CD4-positive, CD25-positive, alpha-beta regulatory T cell (primary cell): ENCODE data around the gene ANKRD44. TPM values are rescaled to one million over a fixed set of nuclear protein-coding genes. Genes with fewer than 3 reads are reported as not detected.
"Not testable (repeated sequence)": the region's sequence is repeated elsewhere in the genome, so short reads cannot be mapped to it uniquely, and the experiment has no call there.

Source experiments
- ATAC-seq, 2 donors: fragments of 150-1000 bp; cut with Tn5 transposase; one replicate each; pipeline ENCODE4 v1.10.0; 2021; ENCODE audit warnings: low read depth in 2 of 2, moderate number of reproducible peaks in 2 of 2, moderate library complexity in 1 of 2
- DNase-seq, 3 donors: peaks; one replicate each; pipeline versions ENCODE4 v3.0.0 to v3.0.0-alpha.2; 2012 to 2022; ENCODE audit warnings: mixed read lengths in 1 of 3
- H3K27ac ChIP-seq: one replicate; pipeline ENCODE4 v1.7.0; 2013; ENCODE audit warnings: mild to moderate bottlenecking, low read length; ENCODE audit not compliant: insufficient read depth, poor library complexity, severe bottlenecking
- H3K27me3 ChIP-seq: one replicate; pipeline ENCODE4 v1.7.0; 2013; ENCODE audit warnings: low read length; ENCODE audit not compliant: control insufficient read depth, insufficient read depth
- H3K36me3 ChIP-seq: one replicate; pipeline ENCODE4 v1.7.0; 2013; ENCODE audit warnings: mild to moderate bottlenecking, low read length, moderate library complexity; ENCODE audit not compliant: control insufficient read depth, insufficient read depth
- H3K4me1 ChIP-seq: 2 replicates; pipeline ENCODE4 v1.7.0; 2013; ENCODE audit warnings: mild to moderate bottlenecking, low read length; ENCODE audit not compliant: insufficient read depth, control insufficient read depth, poor library complexity, severe bottlenecking
- H3K4me3 ChIP-seq: one replicate; pipeline ENCODE4 v1.7.0; 2013; ENCODE audit warnings: low read depth, mild to moderate bottlenecking, low read length, moderate library complexity
- H3K9me3 ChIP-seq, 2 experiments: 1 replicate in 1 of 2; 2 replicates in 1 of 2; pipeline ENCODE4 v1.7.0; 2013; ENCODE audit warnings: low read length in 2 of 2, mild to moderate bottlenecking in 1 of 2, moderate library complexity in 1 of 2; ENCODE audit not compliant: control insufficient read depth in 2 of 2
- H3K27ac Mint-ChIP-seq, 3 donors: one replicate each; pipeline ENCODE4 v1.8.0; 2020 to 2022; ENCODE audit warnings: mild to moderate bottlenecking in 3 of 3, mixed read lengths in 3 of 3, moderate library complexity in 2 of 3
- H3K27me3 Mint-ChIP-seq: one replicate; pipeline ENCODE4 v1.8.0; 2022; ENCODE audit warnings: mild to moderate bottlenecking, mixed read lengths
- H3K36me3 Mint-ChIP-seq: one replicate; pipeline ENCODE4 v1.8.0; 2020; ENCODE audit warnings: mixed read lengths
- H3K4me1 Mint-ChIP-seq, 4 donors: one replicate each; pipeline ENCODE4 v1.8.0; 2020 to 2022; ENCODE audit warnings: mixed read lengths in 4 of 4, mild to moderate bottlenecking in 1 of 4
- H3K4me3 Mint-ChIP-seq, 4 donors: one replicate each; pipeline ENCODE4 v1.8.0; 2020 to 2022; ENCODE audit warnings: mild to moderate bottlenecking in 4 of 4, mixed read lengths in 4 of 4, moderate library complexity in 3 of 4
- H3K9me3 Mint-ChIP-seq, 7 donors: one replicate each; pipeline ENCODE4 v1.8.0; 2020 to 2022; ENCODE audit warnings: mixed read lengths in 7 of 7, mild to moderate bottlenecking in 3 of 7, moderate library complexity in 2 of 7
- polyA plus RNA-seq, 4 donors: library from polyadenylated mRNA; unstranded; fragments of 300-500 nt; fragmentation: Illumina TruSeq; gene quantifications; one replicate each; pipeline ENCODE4 v1.2.3, GENCODE V29; 2021
- total RNA-seq: library from RNA; stranded (reverse); gene quantifications from one replicate; pipeline ENCODE4 v1.2.3, GENCODE V29; 2022

The ANKRD44 gene
- total and polyA plus RNA-seq, 5 donors from 2014 or later: 69.6 to 301 (median 85.0) TPM

DNA sequence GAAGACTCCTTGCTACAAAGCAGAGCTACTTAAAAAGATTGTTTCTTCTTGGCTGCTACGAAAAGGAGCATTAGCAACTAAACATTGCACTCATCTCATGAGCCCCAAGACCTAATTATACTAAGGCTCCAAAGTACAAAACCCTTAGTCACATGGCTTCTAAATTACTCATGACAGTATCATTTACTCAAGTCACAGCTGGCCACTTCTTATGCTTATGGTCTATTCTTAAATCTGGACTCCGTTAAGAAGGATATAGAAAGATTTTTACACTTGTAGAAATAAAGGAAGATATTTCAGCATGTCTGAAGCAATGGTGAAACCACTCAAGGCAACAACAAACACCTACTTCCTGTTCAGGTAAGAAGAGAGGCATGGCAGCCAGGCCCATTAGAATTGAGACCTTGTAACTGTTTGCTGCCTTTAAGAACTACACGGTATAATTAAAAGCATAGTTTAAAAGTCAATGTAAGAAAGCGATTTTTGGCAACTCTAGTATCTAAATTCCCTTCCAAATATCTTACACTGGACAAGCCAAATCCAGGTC lies 12.7 kb downstream of the ANKRD44 start:
- DNase-seq: peak in 2 of 3 donors; percentile 43 to 75

DNA sequence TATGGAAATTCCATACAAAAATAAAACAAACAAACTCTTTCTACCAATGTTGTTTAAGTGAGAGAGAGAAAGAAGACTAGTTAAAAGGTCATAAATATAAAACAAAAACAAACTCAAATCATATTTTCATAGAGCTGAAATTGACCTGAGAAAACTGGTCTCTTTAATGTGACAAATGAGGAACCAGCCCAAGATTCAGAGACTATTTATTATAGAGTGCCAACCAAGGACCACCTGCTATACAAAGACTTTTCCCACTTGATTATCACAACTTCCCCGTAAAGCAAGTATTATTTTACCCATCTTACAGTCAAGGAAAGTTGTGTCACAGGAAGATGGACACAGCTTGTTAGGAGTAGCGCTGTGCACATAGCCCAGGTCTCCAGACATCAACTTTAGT lies 13.3 kb downstream of the ANKRD44 start:
- Mint-ChIP-seq H3K27ac (peak overlapping the region; percentile 93 to 99 (median 98)), H3K4me1 (peaks cover 53 to 98% (median 88%) of the 10 kb centered on the region in 4 donors), H3K4me3 (peak overlapping the region; percentile 83 to 97 (median 86)), H3K36me3 (peaks cover 28% of the 10 kb centered on the region), H3K27me3 (no peaks in the 10 kb centered on the region), H3K9me3 (peaks cover 0 to 7% (median 0%) of the 10 kb centered on the region in 7 donors)
- Histone ChIP-seq H3K9me3 (no peaks in the 10 kb centered on the region), H3K4me3 (peak overlapping the region; percentile 86), H3K4me1 (peaks cover 98% of the 10 kb centered on the region), H3K36me3 (no peaks in the 10 kb centered on the region), H3K27ac (peak overlapping the region; percentile 88), H3K27me3 (no peaks in the 10 kb centered on the region)
- ATAC-seq (no peak), DNase-seq (no peak)

More for the DNA sequence above, 12.7 kb downstream of the ANKRD44 start:
- Histone ChIP-seq H3K36me3 (no peaks in the 10 kb centered on the region), H3K4me3 (peak overlapping the region; percentile 86), H3K9me3 (no peaks in the 10 kb centered on the region), H3K27me3 (no peaks in the 10 kb centered on the region), H3K4me1 (peaks cover 98% of the 10 kb centered on the region), H3K27ac (peak overlapping the region; percentile 88)
- H3K4me1 Mint-ChIP-seq: peaks cover 51 to 98% (median 87%) of the 10 kb centered on the region in 4 donors
- H3K36me3 Mint-ChIP-seq: peaks cover 28% of the 10 kb centered on the region
- H3K27me3 Mint-ChIP-seq: no peaks in the 10 kb centered on the region
- peak overlapping the region; percentile 38 to 85 (median 82) for H3K4me3 Mint-ChIP-seq
- ATAC-seq: no peak
- peak overlapping the region; percentile 86 to 99 (median 98) for H3K27ac Mint-ChIP-seq
- H3K9me3 Mint-ChIP-seq: peaks cover 0 to 7% (median 0%) of the 10 kb centered on the region in 7 donors

DNA sequence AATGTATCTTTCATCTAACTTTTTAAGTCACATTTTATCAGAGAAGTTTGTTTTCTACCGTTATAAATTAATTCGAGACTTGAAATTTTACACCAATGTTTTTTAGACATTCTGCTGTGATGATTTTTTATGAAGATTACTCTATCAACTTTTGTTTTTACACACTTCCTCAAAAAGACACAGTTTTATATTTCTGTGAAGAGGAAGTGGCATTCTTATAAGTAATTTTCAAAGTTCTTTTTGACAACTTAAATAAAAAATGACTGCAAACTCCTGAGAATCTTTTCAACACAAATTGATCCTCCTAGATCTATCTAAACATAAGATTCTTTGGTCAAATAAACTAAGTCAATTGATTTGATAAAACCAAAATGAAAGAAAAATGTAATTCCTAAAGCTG lies 13.7 kb downstream of the ANKRD44 start:
- Mint-ChIP-seq H3K27ac (peak overlapping the region; percentile 93 to 99 (median 98)), H3K9me3 (peaks cover 0 to 7% (median 0%) of the 10 kb centered on the region in 7 donors), H3K4me3 (peak overlapping the region; percentile 83 to 97 (median 86)), H3K4me1 (peaks cover 52 to 98% (median 88%) of the 10 kb centered on the region in 4 donors), H3K27me3 (no peaks in the 10 kb centered on the region), H3K36me3 (peaks cover 27% of the 10 kb centered on the region)
- Histone ChIP-seq H3K36me3 (no peaks in the 10 kb centered on the region), H3K27me3 (no peaks in the 10 kb centered on the region), H3K4me3 (peak overlapping the region; percentile 86), H3K9me3 (no peaks in the 10 kb centered on the region), H3K27ac (peak overlapping the region; percentile 88), H3K4me1 (peaks cover 98% of the 10 kb centered on the region)
- no peak for ATAC-seq
- DNase-seq: peak in 2 of 3 donors; percentile 34 to 67

DNA sequence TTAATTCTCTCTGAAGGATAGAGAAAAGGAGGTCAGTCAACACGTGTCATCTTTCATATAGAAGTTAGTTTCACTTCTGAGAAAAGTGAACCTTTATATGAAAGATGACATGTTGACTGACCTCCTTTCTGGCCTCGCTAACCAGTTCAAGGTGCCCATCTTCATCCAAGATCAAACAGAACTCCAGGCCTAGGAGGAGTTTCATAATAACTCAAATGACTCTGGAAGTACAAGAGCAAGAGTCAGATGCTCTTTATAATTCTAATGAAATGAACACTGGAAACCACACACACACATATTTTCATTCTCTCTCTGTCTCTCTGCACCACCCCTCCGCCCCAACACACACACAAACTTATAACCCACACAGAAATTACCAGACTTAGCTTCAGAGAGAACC lies 16.3 kb downstream of the ANKRD44 start:
- ATAC-seq (peak; percentile 49 to 56), DNase-seq (peak in 2 of 3 donors; percentile 54 to 70)
- no peaks in the 10 kb centered on the region for H3K9me3 ChIP-seq
- H3K27ac ChIP-seq: peak overlapping the region; percentile 88
- Mint-ChIP-seq H3K4me3 (peak overlapping the region; percentile 83 to 97 (median 86)), H3K36me3 (peaks cover 22% of the 10 kb centered on the region), H3K9me3 (peaks cover 0 to 6% (median 0%) of the 10 kb centered on the region in 7 donors), H3K4me1 (peaks cover 36 to 97% (median 80%) of the 10 kb centered on the region in 4 donors), H3K27me3 (no peaks in the 10 kb centered on the region), H3K27ac (peak overlapping the region; percentile 98 to 99 (median 98))
- H3K4me1 ChIP-seq: peaks cover 82% of the 10 kb centered on the region
- peak overlapping the region; percentile 86 for H3K4me3 ChIP-seq
- H3K36me3 ChIP-seq: no peaks in the 10 kb centered on the region
- H3K27me3 ChIP-seq: no peaks in the 10 kb centered on the region

DNA sequence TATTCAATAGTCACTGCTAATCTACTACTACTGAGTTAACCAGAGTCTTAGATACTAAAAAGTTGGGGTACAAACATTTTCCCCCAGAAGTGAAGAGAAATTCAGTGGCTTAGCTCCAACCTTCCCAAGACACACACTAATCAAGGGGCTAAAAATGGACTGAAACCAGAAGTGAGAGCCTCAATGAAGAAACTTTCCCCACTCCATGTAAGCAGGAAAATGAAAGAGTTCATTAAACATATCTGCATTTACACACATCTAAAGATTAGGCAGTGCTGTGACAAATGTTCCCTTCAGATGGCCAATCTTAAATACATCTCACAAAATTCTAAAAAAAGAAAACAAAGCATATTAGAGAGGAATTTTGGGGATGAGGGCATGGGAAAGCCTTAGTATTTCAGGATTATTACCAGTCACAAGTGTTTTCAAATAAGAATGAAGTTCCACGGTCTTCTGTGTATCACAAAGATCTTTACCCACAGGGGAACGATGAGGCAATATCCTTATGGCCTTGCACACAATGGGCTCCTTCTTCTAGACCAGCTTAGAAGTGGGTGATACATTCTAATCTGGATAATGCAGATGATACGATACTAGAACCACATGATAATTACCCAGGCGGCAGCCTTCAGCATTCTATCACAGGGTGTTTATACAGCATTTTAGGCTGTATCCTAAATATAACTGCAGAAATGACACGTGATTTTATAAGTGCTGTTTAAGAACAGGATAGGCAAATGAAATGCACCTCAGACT lies 17.1 kb downstream of the ANKRD44 start:
- H3K27ac ChIP-seq: peak overlapping the region; percentile 88
- Mint-ChIP-seq H3K36me3 (peaks cover 20% of the 10 kb centered on the region), H3K9me3 (peaks cover 0 to 6% (median 0%) of the 10 kb centered on the region in 7 donors), H3K27ac (peak overlapping the region; percentile 98 to 99 (median 98)), H3K4me1 (peaks cover 34 to 95% (median 80%) of the 10 kb centered on the region in 4 donors), H3K4me3 (peak overlapping the region; percentile 83 to 97 (median 86)), H3K27me3 (no peaks in the 10 kb centered on the region)
- ATAC-seq (peak; percentile 42 to 45), DNase-seq (peak in 2 of 3 donors; percentile 19 to 63)
- H3K9me3 ChIP-seq: no peaks in the 10 kb centered on the region
- peak overlapping the region; percentile 86 for H3K4me3 ChIP-seq
- H3K4me1 ChIP-seq: peaks cover 82% of the 10 kb centered on the region
- no peaks in the 10 kb centered on the region for H3K27me3 ChIP-seq
- H3K36me3 ChIP-seq: no peaks in the 10 kb centered on the region

DNA sequence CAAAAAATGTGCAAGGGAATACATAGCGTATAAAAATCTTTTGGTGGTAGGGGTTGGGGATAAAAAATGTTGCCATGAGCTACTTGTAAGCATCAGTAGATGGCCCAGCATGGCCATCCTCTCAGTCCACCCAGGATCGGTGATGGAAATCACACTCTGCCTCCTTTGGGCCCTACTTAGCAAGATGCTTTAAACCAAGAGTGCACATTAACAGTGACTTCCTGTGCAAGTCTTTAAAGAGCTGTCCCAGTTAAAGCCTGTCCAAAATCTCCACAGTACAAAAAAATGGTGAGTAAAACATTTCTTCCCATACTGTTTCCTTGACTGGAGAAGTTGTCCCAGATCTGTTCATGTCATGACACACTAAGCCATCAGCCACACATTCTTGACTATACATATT lies 18.0 kb downstream of the ANKRD44 start:
- H3K27ac Mint-ChIP-seq: peak overlapping the region; percentile 98 to 99 (median 98)
- peaks cover 32 to 94% (median 78%) of the 10 kb centered on the region in 4 donors for H3K4me1 Mint-ChIP-seq
- peak overlapping the region; percentile 83 to 97 (median 86) for H3K4me3 Mint-ChIP-seq
- peaks cover 13% of the 10 kb centered on the region for H3K36me3 Mint-ChIP-seq
- Histone ChIP-seq H3K9me3 (no peaks in the 10 kb centered on the region), H3K27me3 (no peaks in the 10 kb centered on the region), H3K36me3 (no peaks in the 10 kb centered on the region), H3K27ac (peak overlapping the region; percentile 88), H3K4me1 (peaks cover 83% of the 10 kb centered on the region), H3K4me3 (peak overlapping the region; percentile 86)
- DNase-seq (peak in 1 of 3 donors; percentile 70), ATAC-seq (peak; percentile 42 to 49)
- no peaks in the 10 kb centered on the region for H3K27me3 Mint-ChIP-seq
- H3K9me3 Mint-ChIP-seq: peaks cover 0 to 2% (median 0%) of the 10 kb centered on the region in 7 donors

DNA sequence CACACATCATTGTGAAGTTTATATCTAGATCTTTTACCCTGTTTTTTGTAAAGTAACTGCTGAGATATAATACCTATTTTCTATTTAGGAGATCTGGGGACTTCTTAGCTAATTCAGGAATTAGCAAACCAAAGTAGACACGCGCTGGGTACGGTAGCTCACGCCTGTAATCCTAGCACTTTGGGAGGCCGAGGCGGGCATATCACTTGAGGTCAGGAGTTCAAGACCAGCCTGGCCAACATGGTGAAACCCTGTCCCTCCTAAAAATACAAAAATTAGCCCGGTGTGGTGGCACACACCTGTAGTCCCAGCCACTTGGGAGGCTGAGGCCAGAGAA lies 23.0 kb downstream of the ANKRD44 start:
- H3K27ac ChIP-seq: peak overlapping the region; percentile 88
- ATAC-seq: not testable (repeated sequence)
- H3K4me1 ChIP-seq: peaks cover 69% of the 10 kb centered on the region

More for the DNA sequence above, 23.0 kb downstream of the ANKRD44 start:
- DNase-seq, H3K27me3 ChIP-seq, H3K9me3 ChIP-seq, H3K27me3 Mint-ChIP-seq, H3K36me3 ChIP-seq, H3K9me3 Mint-ChIP-seq: not testable (repeated sequence)
- Mint-ChIP-seq H3K4me3 (peak overlapping the region; percentile 68 to 88 (median 80)), H3K36me3 (peaks cover 13% of the 10 kb centered on the region), H3K27ac (peak overlapping the region; percentile 92 to 95 (median 95)), H3K4me1 (peaks cover 34 to 90% (median 67%) of the 10 kb centered on the region in 4 donors)
- peak overlapping the region; percentile 72 for H3K4me3 ChIP-seq
